Erythroblast (primary cell): ENCODE data around the gene COX7A2L.

Source experiments
- DNase-seq, 2 experiments: peaks; one replicate each; lab custom pipeline; 2025; lab: John Stamatoyannopoulos, UW
- GATA1 ChIP-seq: IDR thresholded peaks from 2 replicates; pipeline ENCODE4 v1.6.1; 2011; ENCODE audit warnings: low read depth, mild to moderate bottlenecking, control low read depth, low read length, moderate library complexity
- POLR2A ChIP-seq: IDR thresholded peaks from 2 replicates; pipeline ENCODE4 v1.6.1; 2011; ENCODE audit warnings: mild to moderate bottlenecking, low read length

Gene COX7A2L

GRCh38 chr2:42376758-42377157, 15.7 kb upstream of the COX7A2L start:
- TF ChIP-seq GATA1 (no peak), POLR2A (no peak)
- no peak for DNase-seq

- no peak for DNase-seq
Observed at GRCh38 chr2:42372474-42373200, 11.6 kb upstream of the COX7A2L start.

GRCh38 chr2:42371611-42372473, 10.8 kb upstream of the COX7A2L start:
- DNase-seq: no peak
- TF ChIP-seq POLR2A: no peak
- TF ChIP-seq GATA1: no peak

More at GRCh38 chr2:42372474-42373200, 11.6 kb upstream of the COX7A2L start:
- TF ChIP-seq POLR2A (no peak), GATA1 (no peak)

- no peak for DNase-seq
- no peak for TF ChIP-seq POLR2A
- no peak for TF ChIP-seq GATA1
Observed at GRCh38 chr2:42369532-42370229, 8.7 kb upstream of the COX7A2L start.

GRCh38 chr2:42368817-42369531, 8.0 kb upstream of the COX7A2L start:
- TF ChIP-seq GATA1 (no peak), POLR2A (no peak)
- no peak for DNase-seq

GRCh38 chr2:42367835-42368234, 6.8 kb upstream of the COX7A2L start:
- TF ChIP-seq GATA1: no peak
- TF ChIP-seq POLR2A: no peak
- no peak for DNase-seq

GRCh38 chr2:42366411-42366810, 5.4 kb upstream of the COX7A2L start:
- no peak for TF ChIP-seq GATA1
- no peak for DNase-seq

GRCh38 chr2:42364658-42365057, 3.6 kb upstream of the COX7A2L start:
- TF ChIP-seq GATA1: no peak
- no peak for TF ChIP-seq POLR2A
- no peak for DNase-seq

- no peak for DNase-seq
- TF ChIP-seq POLR2A (no peak), GATA1 (no peak)
Observed at GRCh38 chr2:42363413-42363812, 2.4 kb upstream of the COX7A2L start.

GRCh38 chr2:42361728-42362283, 789 bp upstream of the COX7A2L start:
- peak in 1 of 2 experiments; percentile 28 for DNase-seq
- TF ChIP-seq GATA1: no peak
- no peak for TF ChIP-seq POLR2A

GRCh38 chr2:42360493-42360889, 526 bp downstream of the COX7A2L start:
- no peak for TF ChIP-seq GATA1
- TF ChIP-seq POLR2A: no peak

GRCh38 chr2:42359965-42360483, 993 bp downstream of the COX7A2L start:
- DNase-seq: peak; percentile 92 to 96
- peak; percentile 34 for TF ChIP-seq POLR2A
- TF ChIP-seq GATA1: no peak

More at GRCh38 chr2:42360493-42360889, 526 bp downstream of the COX7A2L start:
- DNase-seq: peak; percentile 64 to 76

- TF ChIP-seq POLR2A (peak; percentile 7), GATA1 (no peak)
- peak; percentile 30 to 65 for DNase-seq
Observed at GRCh38 chr2:42359304-42359964, 1.6 kb downstream of the COX7A2L start.
